Kidney epithelial cell (primary cell): ENCODE measurements around the gene KMT2D. TPM values are rescaled to one million over a fixed set of nuclear protein-coding genes. Genes with fewer than 3 reads are reported as not detected.

ENCODE experiments used
- DNase-seq: peaks from one replicate; pipeline ENCODE4 v3.0.0-alpha.2; 2010; ENCODE audit warnings: low read depth
- H3K27me3 ChIP-seq: 2 replicates; pipeline ENCODE4 v1.6.0; 2011; ENCODE audit warnings: low read length; ENCODE audit not compliant: control insufficient read depth, insufficient read depth
- H3K36me3 ChIP-seq: 2 replicates; pipeline ENCODE4 v1.5.1; 2011; ENCODE audit warnings: low read length; ENCODE audit not compliant: control insufficient read depth, insufficient read depth
- H3K4me3 ChIP-seq: 2 replicates; pipeline ENCODE4 v1.5.1; 2011; ENCODE audit warnings: low read depth, mild to moderate bottlenecking, control low read depth, low read length
- CTCF ChIP-seq: IDR thresholded peaks from 2 replicates; pipeline ENCODE4 v1.5.1; 2011; ENCODE audit warnings: mild to moderate bottlenecking, moderate library complexity, low read length, control low read depth, inconsistent platforms; ENCODE audit not compliant: insufficient read depth, poor library complexity, severe bottlenecking
- total RNA-seq: library from RNA; depleted of rRNA; stranded (reverse); fragments of >200 nt; gene quantifications from 2 replicates; pipeline ENCODE4 v1.2.3, GENCODE V29; 2015

KMT2D gene
- total RNA-seq, 1 donor from 2014 or later: 71.8 TPM

- TF ChIP-seq CTCF: no peak
- Histone ChIP-seq H3K27me3 (no peaks in the 10 kb centered on the region), H3K36me3 (peaks cover 7% of the 10 kb centered on the region), H3K4me3 (no peak overlapping the region)
- DNase-seq: no peak
Observed at GRCh38 chr12:49027846-49028555, 32.6 kb downstream of the KMT2D start.

GRCh38 chr12:49026678-49027480, 33.7 kb downstream of the KMT2D start:
- TF ChIP-seq CTCF: no peak
- Histone ChIP-seq H3K4me3 (no peak overlapping the region), H3K27me3 (no peaks in the 10 kb centered on the region), H3K36me3 (peaks cover 5% of the 10 kb centered on the region)
- DNase-seq: no peak

- peaks cover 4% of the 10 kb centered on the region for H3K36me3 ChIP-seq
- no peak for DNase-seq
- TF ChIP-seq CTCF: no peak
- no peak overlapping the region for H3K4me3 ChIP-seq
- no peaks in the 10 kb centered on the region for H3K27me3 ChIP-seq
Observed at GRCh38 chr12:49026101-49026500, 34.5 kb downstream of the KMT2D start.

GRCh38 chr12:49025463-49025862, 35.1 kb downstream of the KMT2D start:
- Histone ChIP-seq H3K36me3 (peaks cover 4% of the 10 kb centered on the region), H3K27me3 (no peaks in the 10 kb centered on the region), H3K4me3 (no peak overlapping the region)
- TF ChIP-seq CTCF: no peak
- DNase-seq: no peak

- no peak for DNase-seq
- no peak overlapping the region for H3K4me3 ChIP-seq
- no peak for TF ChIP-seq CTCF
- H3K27me3 ChIP-seq: no peaks in the 10 kb centered on the region
- H3K36me3 ChIP-seq: peaks cover 4% of the 10 kb centered on the region
Observed at GRCh38 chr12:49024543-49024942, 36.1 kb downstream of the KMT2D start.
